GM18519 (cell line): ENCODE measurements around the gene SERP2.

Experiments used
- ATAC-seq: cut with Tn5 transposase; IDR thresholded peaks from one replicate; pipeline ENCODE4 v1.9.1; 2021; ENCODE audit warnings: mild to moderate bottlenecking, moderate library complexity; ENCODE audit not compliant: unreplicated experiment, low FRiP score

The SERP2 gene

GRCh38 chr13:44354884-44355283 lies 18.7 kb upstream of the SERP2 start:
- ATAC-seq = no peak

- no peak for ATAC-seq
Observed at GRCh38 chr13:44355621-44356020, 18.0 kb upstream of the SERP2 start.

GRCh38 chr13:44359983-44360375 lies 13.6 kb upstream of the SERP2 start:
- no peak for ATAC-seq

- no peak for ATAC-seq
Observed at GRCh38 chr13:44362394-44363040, 11.1 kb upstream of the SERP2 start.

- ATAC-seq = no peak
Observed at GRCh38 chr13:44363631-44364344, 9.8 kb upstream of the SERP2 start.

GRCh38 chr13:44364345-44365000 lies 9.2 kb upstream of the SERP2 start:
- no peak for ATAC-seq

GRCh38 chr13:44365008-44365407 lies 8.6 kb upstream of the SERP2 start:
- ATAC-seq = no peak

- no peak for ATAC-seq
Observed at GRCh38 chr13:44365899-44366298, 7.7 kb upstream of the SERP2 start.

GRCh38 chr13:44368062-44368591 lies 5.5 kb upstream of the SERP2 start:
- no peak for ATAC-seq

- ATAC-seq = no peak
Observed at GRCh38 chr13:44368599-44369368, 4.8 kb upstream of the SERP2 start.

- ATAC-seq = no peak
Observed at GRCh38 chr13:44371421-44371820, 2.2 kb upstream of the SERP2 start.

GRCh38 chr13:44373247-44373600 lies 400 bp upstream of the SERP2 start:
- ATAC-seq = no peak

- ATAC-seq = no peak
Observed at GRCh38 chr13:44374348-44374712, 706 bp downstream of the SERP2 start.

GRCh38 chr13:44378277-44378676 lies 4.7 kb downstream of the SERP2 start:
- ATAC-seq = no peak

GRCh38 chr13:44379885-44380284 lies 6.3 kb downstream of the SERP2 start:
- ATAC-seq = no peak

GRCh38 chr13:44380404-44381165 lies 7.0 kb downstream of the SERP2 start:
- ATAC-seq = no peak

- ATAC-seq = no peak
Observed at GRCh38 chr13:44382635-44383145, 9.1 kb downstream of the SERP2 start.

GRCh38 chr13:44383945-44384344 lies 10.3 kb downstream of the SERP2 start:
- no peak for ATAC-seq

GRCh38 chr13:44384778-44385177 lies 11.2 kb downstream of the SERP2 start:
- ATAC-seq = no peak

GRCh38 chr13:44385401-44385800 lies 11.8 kb downstream of the SERP2 start:
- ATAC-seq = no peak
